Measurements from ENCODE around the gene ZYX.

DNA sequence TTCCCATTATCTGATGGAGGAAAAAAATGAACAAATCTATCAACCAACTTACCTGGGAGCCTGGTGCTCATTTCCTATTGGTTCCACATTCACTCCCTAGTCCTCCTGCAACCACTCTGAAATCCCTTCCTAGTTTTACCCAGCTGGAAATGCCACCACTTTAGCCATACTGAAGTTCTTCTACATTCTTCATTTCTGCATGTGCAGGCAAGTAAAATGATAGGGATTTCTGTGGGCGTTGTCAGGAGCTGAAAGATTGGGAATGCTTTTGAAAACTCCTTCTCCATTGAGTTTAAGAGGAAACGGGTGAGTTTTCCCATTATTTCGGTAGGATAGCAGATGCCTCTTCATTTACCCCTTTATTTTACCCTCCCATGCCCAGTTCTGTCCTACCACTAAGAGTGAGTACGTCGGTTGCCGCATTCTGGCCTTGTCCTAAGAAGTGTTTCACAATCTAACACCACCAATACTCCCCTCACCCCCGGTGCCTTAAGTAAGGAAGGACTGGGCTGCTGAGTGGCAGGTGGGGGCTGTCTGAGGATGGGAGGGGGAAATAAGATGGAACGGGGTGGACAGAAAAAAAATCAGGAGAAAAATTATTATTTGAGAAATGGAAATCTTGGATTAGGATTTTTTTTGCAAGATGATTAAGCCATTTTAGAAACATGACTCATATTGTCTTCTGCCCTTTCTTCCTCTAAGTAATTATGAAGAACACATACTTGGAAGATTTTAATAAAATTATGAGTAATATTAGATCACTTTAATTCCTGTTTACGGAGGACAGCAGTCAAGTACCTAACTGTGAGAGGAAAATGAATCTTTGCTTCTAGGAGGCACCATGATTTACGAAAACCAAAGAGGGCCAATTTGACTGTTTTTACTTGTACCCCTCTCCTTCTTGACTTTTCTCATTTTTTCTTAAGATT lies 48.9 kb downstream of the ZYX start:
- TF ChIP-seq, protein P1, sequence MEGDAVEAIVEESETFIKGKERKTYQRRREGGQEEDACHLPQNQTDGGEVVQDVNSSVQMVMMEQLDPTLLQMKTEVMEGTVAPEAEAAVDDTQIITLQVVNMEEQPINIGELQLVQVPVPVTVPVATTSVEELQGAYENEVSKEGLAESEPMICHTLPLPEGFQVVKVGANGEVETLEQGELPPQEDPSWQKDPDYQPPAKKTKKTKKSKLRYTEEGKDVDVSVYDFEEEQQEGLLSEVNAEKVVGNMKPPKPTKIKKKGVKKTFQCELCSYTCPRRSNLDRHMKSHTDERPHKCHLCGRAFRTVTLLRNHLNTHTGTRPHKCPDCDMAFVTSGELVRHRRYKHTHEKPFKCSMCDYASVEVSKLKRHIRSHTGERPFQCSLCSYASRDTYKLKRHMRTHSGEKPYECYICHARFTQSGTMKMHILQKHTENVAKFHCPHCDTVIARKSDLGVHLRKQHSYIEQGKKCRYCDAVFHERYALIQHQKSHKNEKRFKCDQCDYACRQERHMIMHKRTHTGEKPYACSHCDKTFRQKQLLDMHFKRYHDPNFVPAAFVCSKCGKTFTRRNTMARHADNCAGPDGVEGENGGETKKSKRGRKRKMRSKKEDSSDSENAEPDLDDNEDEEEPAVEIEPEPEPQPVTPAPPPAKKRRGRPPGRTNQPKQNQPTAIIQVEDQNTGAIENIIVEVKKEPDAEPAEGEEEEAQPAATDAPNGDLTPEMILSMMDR (IDR thresholded peaks at IDR 0.05): no peak
- TF ChIP-seq POLR2A (IDR thresholded peaks at IDR 0.05): no peak

All from vagina (tissue), 2 donors.